GM23338 (cell line): Measurements from ENCODE around the gene KCNAB1.

ENCODE experiments used
- EZH2 ChIP-seq: fragments of 200-600 bp; sonication (generic); IDR thresholded peaks from one replicate; pipeline ENCODE4 v1.8.0; 2017; ENCODE audit warnings: antibody characterized with exemption, mild to moderate bottlenecking, low read depth; ENCODE audit not compliant: unreplicated experiment
- POLR2AphosphoS5 ChIP-seq: IDR thresholded peaks from 2 replicates; pipeline ENCODE4 v1.6.1; 2016; ENCODE audit warnings: antibody characterized with exemption, low read depth
- TF ChIP-seq, protein P1 (sequence below), 2 experiments: fragments of 200-600 bp in 1 of 2; sonication (generic) in 1 of 2; conservative IDR thresholded peaks; 2 replicates each; pipeline versions ENCODE4 v1.5.1 to v1.6.1; 2016 to 2017; ENCODE audit warnings: antibody characterized with exemption in 2 of 2, low read depth in 2 of 2, mild to moderate bottlenecking in 2 of 2, moderate library complexity in 1 of 2
- TF ChIP-seq, protein P2 (sequence below): fragments of 250-450 bp; sonication (Bioruptor Pico); IDR thresholded peaks from 2 replicates; pipeline ENCODE4 v1.5.0; 2020; ENCODE audit warnings: mild to moderate bottlenecking, moderate library complexity

DNA sequence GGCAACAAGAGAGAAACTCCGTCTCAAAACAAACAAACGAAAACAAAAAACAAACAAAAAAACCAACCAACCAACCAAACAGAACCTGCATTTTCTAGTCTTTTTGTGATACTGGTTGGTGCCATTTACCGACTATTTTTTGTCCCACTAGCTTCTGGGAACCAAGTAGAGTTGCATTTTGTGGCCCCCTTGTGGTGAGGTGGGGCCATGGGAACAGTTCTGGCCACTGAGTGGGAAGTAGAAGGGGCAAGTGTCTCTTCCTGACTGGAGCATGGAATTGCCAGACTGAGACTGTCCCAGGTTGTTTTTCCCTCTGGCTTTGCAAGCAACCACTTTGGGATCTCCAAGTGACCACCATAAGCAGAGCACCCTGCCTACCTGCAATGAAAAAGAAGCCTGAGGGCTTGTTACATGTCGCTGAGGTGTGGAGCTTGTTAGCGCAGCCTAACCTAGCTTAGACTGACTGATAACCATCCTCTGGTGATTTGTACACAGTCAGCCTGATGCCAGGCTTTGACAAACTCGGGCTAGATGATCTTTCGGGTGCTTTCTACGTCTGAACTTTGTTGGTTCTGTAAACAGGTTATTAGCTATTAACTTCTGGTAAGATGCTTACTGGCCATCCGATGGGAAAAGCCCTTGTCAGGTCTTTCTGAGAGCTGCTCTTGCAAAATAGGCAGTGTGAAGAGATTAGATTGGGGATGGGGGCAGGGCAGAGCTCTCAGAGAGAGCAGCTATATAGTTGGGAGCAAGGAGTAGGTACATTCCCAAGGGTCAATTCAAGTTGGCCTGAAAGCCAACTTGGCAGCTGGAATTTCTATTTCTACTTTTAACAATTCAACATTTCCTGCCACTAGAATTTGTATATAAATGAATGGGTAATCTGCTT, 262.3 kb downstream of the KCNAB1 start:
- TF ChIP-seq, protein P1, sequence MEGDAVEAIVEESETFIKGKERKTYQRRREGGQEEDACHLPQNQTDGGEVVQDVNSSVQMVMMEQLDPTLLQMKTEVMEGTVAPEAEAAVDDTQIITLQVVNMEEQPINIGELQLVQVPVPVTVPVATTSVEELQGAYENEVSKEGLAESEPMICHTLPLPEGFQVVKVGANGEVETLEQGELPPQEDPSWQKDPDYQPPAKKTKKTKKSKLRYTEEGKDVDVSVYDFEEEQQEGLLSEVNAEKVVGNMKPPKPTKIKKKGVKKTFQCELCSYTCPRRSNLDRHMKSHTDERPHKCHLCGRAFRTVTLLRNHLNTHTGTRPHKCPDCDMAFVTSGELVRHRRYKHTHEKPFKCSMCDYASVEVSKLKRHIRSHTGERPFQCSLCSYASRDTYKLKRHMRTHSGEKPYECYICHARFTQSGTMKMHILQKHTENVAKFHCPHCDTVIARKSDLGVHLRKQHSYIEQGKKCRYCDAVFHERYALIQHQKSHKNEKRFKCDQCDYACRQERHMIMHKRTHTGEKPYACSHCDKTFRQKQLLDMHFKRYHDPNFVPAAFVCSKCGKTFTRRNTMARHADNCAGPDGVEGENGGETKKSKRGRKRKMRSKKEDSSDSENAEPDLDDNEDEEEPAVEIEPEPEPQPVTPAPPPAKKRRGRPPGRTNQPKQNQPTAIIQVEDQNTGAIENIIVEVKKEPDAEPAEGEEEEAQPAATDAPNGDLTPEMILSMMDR (conservative IDR thresholded peaks at IDR 0.05; ENCODE audit: low read depth in 2 of 2): peak; percentile 90 to 93
- no peak for TF ChIP-seq EZH2
- no peak for TF ChIP-seq POLR2AphosphoS5
- TF ChIP-seq, protein P2, sequence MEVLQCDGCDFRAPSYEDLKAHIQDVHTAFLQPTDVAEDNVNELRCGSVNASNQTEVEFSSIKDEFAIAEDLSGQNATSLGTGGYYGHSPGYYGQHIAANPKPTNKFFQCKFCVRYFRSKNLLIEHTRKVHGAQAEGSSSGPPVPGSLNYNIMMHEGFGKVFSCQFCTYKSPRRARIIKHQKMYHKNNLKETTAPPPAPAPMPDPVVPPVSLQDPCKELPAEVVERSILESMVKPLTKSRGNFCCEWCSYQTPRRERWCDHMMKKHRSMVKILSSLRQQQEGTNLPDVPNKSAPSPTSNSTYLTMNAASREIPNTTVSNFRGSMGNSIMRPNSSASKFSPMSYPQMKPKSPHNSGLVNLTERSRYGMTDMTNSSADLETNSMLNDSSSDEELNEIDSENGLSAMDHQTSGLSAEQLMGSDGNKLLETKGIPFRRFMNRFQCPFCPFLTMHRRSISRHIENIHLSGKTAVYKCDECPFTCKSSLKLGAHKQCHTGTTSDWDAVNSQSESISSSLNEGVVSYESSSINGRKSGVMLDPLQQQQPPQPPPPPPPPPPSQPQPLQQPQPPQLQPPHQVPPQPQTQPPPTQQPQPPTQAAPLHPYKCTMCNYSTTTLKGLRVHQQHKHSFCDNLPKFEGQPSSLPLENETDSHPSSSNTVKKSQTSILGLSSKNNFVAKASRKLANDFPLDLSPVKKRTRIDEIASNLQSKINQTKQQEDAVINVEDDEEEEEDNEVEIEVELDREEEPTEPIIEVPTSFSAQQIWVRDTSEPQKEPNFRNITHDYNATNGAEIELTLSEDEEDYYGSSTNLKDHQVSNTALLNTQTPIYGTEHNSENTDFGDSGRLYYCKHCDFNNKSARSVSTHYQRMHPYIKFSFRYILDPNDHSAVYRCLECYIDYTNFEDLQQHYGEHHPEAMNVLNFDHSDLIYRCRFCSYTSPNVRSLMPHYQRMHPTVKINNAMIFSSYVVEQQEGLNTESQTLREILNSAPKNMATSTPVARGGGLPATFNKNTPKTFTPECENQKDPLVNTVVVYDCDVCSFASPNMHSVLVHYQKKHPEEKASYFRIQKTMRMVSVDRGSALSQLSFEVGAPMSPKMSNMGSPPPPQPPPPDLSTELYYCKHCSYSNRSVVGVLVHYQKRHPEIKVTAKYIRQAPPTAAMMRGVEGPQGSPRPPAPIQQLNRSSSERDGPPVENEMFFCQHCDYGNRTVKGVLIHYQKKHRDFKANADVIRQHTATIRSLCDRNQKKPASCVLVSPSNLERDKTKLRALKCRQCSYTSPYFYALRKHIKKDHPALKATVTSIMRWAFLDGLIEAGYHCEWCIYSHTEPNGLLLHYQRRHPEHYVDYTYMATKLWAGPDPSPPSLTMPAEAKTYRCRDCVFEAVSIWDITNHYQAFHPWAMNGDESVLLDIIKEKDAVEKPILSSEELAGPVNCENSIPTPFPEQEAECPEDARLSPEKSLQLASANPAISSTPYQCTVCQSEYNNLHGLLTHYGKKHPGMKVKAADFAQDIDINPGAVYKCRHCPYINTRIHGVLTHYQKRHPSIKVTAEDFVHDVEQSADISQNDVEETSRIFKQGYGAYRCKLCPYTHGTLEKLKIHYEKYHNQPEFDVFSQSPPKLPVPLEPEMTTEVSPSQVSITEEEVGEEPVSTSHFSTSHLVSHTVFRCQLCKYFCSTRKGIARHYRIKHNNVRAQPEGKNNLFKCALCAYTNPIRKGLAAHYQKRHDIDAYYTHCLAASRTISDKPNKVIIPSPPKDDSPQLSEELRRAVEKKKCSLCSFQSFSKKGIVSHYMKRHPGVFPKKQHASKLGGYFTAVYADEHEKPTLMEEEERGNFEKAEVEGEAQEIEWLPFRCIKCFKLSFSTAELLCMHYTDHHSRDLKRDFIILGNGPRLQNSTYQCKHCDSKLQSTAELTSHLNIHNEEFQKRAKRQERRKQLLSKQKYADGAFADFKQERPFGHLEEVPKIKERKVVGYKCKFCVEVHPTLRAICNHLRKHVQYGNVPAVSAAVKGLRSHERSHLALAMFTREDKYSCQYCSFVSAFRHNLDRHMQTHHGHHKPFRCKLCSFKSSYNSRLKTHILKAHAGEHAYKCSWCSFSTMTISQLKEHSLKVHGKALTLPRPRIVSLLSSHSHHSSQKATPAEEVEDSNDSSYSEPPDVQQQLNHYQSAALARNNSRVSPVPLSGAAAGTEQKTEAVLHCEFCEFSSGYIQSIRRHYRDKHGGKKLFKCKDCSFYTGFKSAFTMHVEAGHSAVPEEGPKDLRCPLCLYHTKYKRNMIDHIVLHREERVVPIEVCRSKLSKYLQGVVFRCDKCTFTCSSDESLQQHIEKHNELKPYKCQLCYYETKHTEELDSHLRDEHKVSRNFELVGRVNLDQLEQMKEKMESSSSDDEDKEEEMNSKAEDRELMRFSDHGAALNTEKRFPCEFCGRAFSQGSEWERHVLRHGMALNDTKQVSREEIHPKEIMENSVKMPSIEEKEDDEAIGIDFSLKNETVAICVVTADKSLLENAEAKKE (CRISPR knock-in tag): no peak
